ENCODE data around the gene P2RX3. TPM values are rescaled to one million over a fixed set of nuclear protein-coding genes. Genes with fewer than 3 reads are reported as not detected.

P2RX3 gene
- total RNA-seq, 3 donors from 2014 or later, result not detected

GRCh38 chr11:57297221-57297620 lies 40.9 kb upstream of the P2RX3 start:
- ATAC-seq, result no peak
- DNase-seq, result no peak
- peaks cover 20% of the 10 kb centered on the region for H3K36me3 ChIP-seq (ENCODE audit: low read depth)
- intact Hi-C loops (cut with DNase I, micrococcal nuclease), result no loop called here
- H3K4me3 ChIP-seq, result no peak overlapping the region
- no peak for TF ChIP-seq CTCF (IDR thresholded peaks at IDR 0.05)
- H3K9me3 ChIP-seq, result peaks cover 16% of the 10 kb centered on the region
- H3K4me1 ChIP-seq (ENCODE audit: low read depth), result peaks cover 3% of the 10 kb centered on the region

DNA sequence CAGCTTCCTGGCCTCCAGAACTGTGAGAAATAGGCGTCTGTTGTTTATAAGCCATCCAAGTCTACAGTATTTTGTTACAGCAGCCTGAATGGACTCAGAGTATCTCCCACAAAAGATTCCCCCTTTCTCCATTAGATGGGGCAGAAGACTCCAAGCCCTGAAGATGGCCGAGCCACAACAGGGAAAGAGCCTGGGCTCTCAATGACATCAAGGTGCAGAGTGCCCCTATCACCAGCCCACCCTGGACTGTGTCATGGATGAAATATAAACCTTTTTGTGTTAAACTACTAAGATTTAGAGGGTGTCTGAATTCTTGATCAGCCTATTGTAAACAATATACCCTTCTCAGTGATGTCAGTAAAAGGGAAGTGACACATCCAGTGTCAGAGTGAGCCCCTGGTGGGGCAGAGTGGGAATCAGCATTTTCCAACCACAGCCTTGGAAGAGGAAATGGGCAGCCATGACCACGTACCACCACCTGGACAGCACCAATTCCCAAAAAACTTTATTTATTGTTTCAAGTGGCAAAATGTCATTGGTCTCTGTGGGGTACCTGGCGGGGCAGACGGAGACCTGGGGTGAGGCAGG lies 38.9 kb upstream of the P2RX3 start:
- Histone ChIP-seq H3K4me3 (no peak overlapping the region), H3K36me3 (ENCODE audit: low read depth) (peaks cover 20% of the 10 kb centered on the region), H3K9me3 (peaks cover 16% of the 10 kb centered on the region), H3K4me1 (ENCODE audit: low read depth) (peaks cover 1% of the 10 kb centered on the region)
- no peak for TF ChIP-seq CTCF (IDR thresholded peaks at IDR 0.05)
- intact Hi-C loops (cut with DNase I, micrococcal nuclease), result no loop called here
- no peak for DNase-seq
- ATAC-seq, result no peak

GRCh38 chr11:57300785-57301184 lies 37.4 kb upstream of the P2RX3 start:
- Histone ChIP-seq H3K36me3 (ENCODE audit: low read depth) (peaks cover 20% of the 10 kb centered on the region), H3K4me1 (ENCODE audit: low read depth) (peaks cover 8% of the 10 kb centered on the region), H3K9me3 (peaks cover 16% of the 10 kb centered on the region), H3K4me3 (no peak overlapping the region)
- intact Hi-C loops (cut with DNase I, micrococcal nuclease), result no loop called here
- no peak for DNase-seq
- ATAC-seq, result no peak
- no peak for TF ChIP-seq CTCF (IDR thresholded peaks at IDR 0.05)

- DNase-seq (no peak), ATAC-seq (no peak)
- intact Hi-C loops (cut with DNase I, micrococcal nuclease), result no loop called here
- no peak overlapping the region for H3K4me3 ChIP-seq
- TF ChIP-seq CTCF (IDR thresholded peaks at IDR 0.05), result no peak
- peaks cover 20% of the 10 kb centered on the region for H3K36me3 ChIP-seq (ENCODE audit: low read depth)
- peaks cover 8% of the 10 kb centered on the region for H3K4me1 ChIP-seq (ENCODE audit: low read depth)
- peaks cover 16% of the 10 kb centered on the region for H3K9me3 ChIP-seq
These were observed 36.3 kb upstream of the P2RX3 start for GRCh38 chr11:57301711-57302423.

GRCh38 chr11:57302489-57302888 lies 35.7 kb upstream of the P2RX3 start:
- Histone ChIP-seq H3K36me3 (ENCODE audit: low read depth) (peaks cover 20% of the 10 kb centered on the region), H3K9me3 (peaks cover 16% of the 10 kb centered on the region), H3K4me3 (no peak overlapping the region), H3K4me1 (ENCODE audit: low read depth) (peaks cover 8% of the 10 kb centered on the region)
- DNase-seq, result no peak
- ATAC-seq, result no peak
- no peak for TF ChIP-seq CTCF (IDR thresholded peaks at IDR 0.05)
- intact Hi-C loops (cut with DNase I, micrococcal nuclease), result no loop called here
